ENCODE measurements around the gene STRIP1.

GRCh38 chr1:110089561-110090275 lies 55.3 kb downstream of the STRIP1 start:
- TF ChIP-seq YY1 (IDR thresholded peaks at IDR 0.05) (no peak), SP1 (IDR thresholded peaks at IDR 0.05) (no peak), CTCF (IDR thresholded peaks at IDR 0.05; ENCODE audit: low read depth, low read length, missing input control) (no peak), HNF4A (conservative IDR thresholded peaks at IDR 0.05) (no peak), JUND (IDR thresholded peaks at IDR 0.05) (no peak), EGR1 (IDR thresholded peaks at IDR 0.05; ENCODE audit: low read depth in 2 of 2) (no peak)
- TF ChIP-seq, protein P1, sequence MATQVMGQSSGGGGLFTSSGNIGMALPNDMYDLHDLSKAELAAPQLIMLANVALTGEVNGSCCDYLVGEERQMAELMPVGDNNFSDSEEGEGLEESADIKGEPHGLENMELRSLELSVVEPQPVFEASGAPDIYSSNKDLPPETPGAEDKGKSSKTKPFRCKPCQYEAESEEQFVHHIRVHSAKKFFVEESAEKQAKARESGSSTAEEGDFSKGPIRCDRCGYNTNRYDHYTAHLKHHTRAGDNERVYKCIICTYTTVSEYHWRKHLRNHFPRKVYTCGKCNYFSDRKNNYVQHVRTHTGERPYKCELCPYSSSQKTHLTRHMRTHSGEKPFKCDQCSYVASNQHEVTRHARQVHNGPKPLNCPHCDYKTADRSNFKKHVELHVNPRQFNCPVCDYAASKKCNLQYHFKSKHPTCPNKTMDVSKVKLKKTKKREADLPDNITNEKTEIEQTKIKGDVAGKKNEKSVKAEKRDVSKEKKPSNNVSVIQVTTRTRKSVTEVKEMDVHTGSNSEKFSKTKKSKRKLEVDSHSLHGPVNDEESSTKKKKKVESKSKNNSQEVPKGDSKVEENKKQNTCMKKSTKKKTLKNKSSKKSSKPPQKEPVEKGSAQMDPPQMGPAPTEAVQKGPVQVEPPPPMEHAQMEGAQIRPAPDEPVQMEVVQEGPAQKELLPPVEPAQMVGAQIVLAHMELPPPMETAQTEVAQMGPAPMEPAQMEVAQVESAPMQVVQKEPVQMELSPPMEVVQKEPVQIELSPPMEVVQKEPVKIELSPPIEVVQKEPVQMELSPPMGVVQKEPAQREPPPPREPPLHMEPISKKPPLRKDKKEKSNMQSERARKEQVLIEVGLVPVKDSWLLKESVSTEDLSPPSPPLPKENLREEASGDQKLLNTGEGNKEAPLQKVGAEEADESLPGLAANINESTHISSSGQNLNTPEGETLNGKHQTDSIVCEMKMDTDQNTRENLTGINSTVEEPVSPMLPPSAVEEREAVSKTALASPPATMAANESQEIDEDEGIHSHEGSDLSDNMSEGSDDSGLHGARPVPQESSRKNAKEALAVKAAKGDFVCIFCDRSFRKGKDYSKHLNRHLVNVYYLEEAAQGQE (IDR thresholded peaks at IDR 0.05), result no peak
